ENCODE measurements around the gene RASSF1.

The RASSF1 gene, protein sequence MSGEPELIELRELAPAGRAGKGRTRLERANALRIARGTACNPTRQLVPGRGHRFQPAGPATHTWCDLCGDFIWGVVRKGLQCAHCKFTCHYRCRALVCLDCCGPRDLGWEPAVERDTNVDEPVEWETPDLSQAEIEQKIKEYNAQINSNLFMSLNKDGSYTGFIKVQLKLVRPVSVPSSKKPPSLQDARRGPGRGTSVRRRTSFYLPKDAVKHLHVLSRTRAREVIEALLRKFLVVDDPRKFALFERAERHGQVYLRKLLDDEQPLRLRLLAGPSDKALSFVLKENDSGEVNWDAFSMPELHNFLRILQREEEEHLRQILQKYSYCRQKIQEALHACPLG

DNA sequence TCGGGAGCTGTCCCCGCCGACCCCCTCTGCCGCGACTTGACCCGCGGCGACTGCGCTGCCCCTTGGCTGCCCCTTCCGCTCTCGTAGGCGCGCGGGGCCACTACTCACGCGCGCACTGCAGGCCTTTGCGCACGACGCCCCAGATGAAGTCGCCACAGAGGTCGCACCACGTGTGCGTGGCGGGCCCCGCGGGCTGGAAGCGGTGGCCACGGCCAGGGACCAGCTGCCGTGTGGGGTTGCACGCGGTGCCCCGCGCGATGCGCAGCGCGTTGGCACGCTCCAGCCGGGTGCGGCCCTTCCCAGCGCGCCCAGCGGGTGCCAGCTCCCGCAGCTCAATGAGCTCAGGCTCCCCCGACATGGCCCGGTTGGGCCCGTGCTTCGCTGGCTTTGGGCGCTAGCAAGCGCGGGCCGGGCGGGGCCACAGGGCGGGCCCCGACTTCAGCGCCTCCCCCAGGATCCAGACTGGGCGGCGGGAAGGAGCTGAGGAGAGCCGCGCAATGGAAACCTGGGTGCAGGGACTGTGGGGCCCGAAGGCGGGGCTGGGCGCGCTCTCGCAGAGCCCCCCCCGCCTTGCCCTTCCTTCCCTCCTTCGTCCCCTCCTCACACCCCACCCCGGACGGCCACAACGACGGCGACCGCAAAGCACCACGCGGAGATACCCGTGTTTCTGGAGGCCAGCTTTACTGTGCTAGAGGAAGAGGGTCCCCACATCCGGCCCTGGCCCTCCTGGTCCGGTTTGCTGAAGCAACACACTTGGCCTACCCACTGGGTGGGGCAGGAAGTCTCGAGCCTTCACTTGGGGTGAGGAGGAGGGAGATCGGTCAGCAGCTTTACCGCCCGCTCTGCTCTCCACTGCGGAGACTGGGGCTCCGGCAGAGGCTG, at the start of gene RASSF1:
TSS of gene RASSF1 (minus strand) at position 389 of the 882 bp plus-strand sequence. CDS start at position 358, 31 bp downstream.
- peak; percentile 82 for DNase-seq

DNA sequence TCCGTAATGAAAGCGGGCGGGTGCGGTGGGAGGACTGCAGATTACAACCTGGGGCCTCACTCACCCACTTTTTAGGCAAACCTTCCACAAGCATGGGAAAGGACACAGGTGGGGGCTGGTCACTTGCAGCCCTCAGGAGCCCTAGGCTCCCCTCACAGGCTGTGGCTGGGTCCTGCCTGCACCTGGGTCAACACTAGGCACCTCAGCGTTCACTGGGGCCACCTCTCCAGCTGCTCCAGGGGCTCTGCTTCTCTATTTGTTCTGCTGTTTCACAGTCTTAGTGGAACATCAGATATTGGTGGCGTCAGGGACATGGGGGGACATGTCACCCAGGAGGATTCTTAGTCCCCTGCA, 48.8 kb upstream of the RASSF1 start:
- DNase-seq, result no peak

DNA sequence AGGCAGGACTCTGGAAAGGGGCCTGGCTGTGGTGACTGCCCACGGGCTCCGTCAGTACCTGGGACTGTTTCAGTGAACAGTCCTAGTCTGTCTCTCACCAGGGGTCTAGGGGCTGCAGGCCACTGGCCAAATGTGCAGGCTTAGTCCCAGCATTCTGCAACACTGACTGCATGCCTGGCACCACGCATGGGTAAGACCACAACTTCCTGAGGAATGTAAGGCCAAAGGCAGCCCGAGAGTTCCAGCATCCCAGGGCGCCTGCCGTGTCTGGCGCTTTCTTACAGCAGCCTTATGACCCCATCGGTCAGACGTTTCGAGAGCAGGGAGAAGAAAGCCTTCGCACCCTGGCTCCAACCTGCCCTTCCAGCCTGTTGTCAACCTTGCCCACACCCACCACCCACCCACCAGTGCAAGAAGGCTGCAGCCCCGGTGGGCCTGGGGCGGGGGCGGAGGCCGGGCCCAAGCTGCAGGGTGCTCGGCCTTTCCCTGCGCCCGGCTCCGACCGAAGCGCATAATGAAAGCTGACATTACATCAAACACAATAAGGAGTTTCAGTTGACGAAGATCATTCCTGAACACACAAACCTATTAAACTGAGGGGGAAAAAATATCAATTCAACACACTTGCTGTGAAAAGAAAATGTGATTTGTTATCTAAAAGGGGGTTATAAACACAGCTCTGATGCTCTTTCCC, 48.2 kb upstream of the RASSF1 start:
- no peak for DNase-seq

DNA sequence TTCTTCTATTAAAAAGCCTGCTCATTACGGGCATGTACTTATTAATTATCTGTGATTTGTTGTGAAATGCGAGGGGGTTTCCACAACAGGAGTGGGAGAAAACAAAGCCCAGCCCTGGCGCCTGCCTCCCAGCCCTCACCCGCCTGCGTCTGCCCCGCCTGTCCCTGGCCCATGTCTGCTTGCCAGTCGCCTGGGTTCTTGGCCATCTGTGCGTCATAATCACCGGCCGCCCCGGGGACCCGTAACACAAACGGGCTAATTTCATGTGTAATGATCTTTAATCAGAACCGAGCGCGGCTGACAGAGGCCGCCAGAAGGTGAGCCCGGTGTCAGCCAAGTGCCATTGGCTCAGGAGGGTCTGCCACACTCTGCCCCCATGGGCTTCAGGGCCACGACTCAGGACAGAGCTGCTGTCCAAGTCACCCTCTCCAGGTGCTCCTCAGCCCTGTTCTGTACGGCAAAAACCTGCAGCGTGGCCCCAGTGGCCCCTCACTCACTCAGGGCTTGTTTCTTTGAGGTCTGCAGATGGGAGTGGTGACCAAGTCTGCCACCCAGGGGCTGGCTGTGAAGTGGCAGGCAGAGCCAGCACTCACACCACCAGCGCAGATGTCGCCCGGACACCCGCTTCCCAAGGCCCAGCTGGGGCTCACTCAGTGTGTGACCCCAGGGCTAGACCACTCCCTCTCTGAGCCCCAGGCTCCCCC, 47.5 kb upstream of the RASSF1 start:
- no peak for DNase-seq

GRCh38 chr3:50385754-50386153, 45.1 kb upstream of the RASSF1 start:
- DNase-seq, result no peak

DNA sequence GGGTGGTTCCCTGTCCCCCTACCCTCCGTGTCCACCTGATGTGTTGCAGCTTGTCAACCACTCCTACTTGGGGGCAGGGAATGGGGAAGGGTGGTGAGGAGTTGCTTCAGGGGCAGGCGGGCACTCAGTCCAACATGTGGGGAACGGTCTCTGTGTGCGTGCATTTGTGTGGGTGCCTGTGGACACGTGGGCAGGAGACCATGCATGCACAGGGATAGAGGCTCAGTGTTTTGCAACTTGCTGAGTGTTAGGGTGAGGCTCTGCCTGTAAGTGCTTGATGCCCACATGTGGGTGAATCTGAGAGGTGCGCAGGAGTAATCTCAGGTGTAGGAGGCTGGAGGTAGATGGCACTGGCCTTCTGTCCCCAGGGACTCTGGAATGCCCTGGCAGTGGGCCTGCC, 43.1 kb upstream of the RASSF1 start:
- no peak for DNase-seq

- DNase-seq, result no peak
Measured at GRCh38 chr3:50382722-50383121, 42.1 kb upstream of the RASSF1 start.

DNA sequence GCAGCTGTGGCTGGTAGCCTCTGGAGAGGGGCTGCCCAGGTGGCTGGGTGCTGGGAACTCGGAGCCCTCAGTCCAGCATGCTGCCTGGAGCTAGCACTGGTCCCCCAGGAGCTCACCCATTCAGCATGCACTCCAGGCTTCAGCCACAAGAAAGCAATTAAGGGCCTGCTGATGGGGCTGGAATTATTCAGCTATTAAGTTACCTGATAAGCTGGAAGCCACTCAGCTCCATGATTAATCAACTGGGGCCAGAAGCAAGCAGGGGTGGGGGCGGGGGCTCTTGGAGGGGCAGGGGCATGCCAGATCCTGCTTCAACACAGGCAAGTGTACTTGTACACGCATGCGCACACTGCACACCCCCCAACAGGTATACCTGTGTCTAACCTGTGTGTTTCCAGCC, 40.7 kb upstream of the RASSF1 start:
- DNase-seq, result no peak

DNA sequence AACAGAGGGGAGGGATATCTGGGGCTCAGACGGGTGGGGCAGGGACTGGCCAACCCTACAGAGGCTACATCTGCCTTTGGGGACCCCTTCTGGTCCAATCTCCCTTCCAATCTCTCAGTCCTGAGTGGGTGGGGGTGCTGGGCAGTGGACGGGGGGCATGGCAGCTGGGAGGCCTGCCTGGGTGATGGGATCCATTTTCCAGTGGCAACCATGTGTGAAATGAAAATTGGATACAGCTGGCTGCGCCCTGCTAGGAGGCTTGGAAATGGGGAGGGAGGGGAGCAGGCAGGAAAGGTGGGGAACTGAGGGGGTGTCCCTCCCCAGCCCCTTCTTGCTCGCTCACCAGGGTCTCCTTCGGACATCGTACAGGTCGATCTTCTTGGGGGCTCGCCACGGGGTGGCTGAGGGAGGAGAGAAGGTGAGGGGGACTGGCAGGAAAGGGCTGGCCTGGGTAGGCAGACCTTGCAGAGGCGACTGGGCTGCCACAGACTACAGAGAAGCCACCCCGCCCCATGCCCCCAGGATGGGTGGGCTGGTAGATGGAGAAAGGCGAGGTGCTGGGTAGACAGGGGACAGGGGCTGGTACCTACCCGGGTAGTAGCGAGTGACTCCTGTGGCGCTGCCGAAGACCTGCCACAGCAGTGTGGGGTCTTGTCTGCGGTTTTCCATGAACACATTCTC, 39.9 kb upstream of the RASSF1 start:
- DNase-seq, result no peak

- no peak for DNase-seq
Measured at GRCh38 chr3:50378757-50379156, 38.1 kb upstream of the RASSF1 start.

- DNase-seq, result no peak
Measured at GRCh38 chr3:50378024-50378423, 37.4 kb upstream of the RASSF1 start.

- no peak for DNase-seq
Measured at GRCh38 chr3:50375258-50375931, 34.8 kb upstream of the RASSF1 start.

GRCh38 chr3:50374363-50375257, 34.0 kb upstream of the RASSF1 start:
- no peak for DNase-seq

DNA sequence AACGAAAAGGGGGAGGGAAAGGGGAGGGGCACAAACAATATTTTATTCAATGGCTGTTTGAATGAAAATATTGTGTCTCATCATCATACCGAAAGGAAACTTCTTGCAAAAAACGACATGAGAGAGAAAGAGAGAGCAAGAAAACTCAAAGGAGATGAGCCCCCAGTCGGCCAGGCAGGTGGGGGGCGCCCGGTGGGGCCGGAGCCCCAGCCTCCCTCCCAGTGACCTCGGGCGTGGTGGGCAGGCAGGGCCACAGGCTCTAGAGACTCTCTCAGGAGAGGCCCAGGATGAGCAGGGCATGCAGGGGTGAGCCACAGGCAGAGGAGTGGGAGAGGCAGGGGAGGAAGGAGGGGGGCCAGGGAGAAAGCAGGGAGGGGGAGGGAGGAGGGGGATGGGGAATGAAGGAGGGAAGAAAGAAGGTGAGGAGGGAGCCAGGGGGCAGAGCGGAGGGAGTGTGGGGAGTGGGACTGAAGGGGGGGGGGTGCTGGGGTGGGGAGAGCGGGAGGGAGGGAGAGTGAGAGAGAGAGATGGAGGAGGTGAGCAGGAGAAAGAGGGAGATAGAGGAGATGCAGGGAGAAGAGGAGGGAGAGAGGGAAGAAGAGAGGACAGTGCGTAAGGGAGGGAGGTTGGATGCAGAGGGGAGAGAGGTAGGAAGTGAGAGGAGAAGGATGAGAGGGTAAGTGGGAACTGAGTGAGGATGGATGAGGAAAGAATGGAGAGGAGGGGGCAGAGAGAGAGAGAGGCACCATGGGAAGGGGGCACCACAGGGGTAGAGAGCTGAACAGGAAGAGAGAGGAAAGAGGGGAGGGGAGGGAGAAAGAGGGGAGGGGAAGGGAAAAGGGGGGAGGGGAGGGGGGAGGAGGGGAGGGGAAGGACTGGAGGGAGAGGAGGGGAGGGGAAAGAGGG, 32.8 kb upstream of the RASSF1 start:
- no peak for DNase-seq

DNA sequence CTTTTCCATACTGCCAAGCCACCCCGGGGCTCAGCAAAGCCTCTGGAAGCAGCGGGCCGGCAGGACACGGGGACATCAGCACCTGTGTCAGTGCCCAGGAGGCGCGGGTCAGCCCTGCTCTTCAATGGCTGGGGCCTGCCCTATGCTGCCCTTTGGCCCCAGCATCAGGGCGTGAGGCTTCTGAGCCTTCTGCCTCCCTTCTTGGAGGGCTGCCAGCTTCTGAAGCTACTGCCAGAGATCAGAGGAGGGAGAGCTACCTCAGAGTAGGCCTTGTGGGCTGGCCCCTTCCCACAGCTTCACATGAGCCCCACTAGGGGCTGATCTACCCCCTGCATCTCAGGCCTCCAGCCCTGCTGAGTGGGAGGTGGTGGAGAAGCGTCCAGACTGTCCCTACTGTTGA, 31.7 kb upstream of the RASSF1 start:
- no peak for DNase-seq

DNA sequence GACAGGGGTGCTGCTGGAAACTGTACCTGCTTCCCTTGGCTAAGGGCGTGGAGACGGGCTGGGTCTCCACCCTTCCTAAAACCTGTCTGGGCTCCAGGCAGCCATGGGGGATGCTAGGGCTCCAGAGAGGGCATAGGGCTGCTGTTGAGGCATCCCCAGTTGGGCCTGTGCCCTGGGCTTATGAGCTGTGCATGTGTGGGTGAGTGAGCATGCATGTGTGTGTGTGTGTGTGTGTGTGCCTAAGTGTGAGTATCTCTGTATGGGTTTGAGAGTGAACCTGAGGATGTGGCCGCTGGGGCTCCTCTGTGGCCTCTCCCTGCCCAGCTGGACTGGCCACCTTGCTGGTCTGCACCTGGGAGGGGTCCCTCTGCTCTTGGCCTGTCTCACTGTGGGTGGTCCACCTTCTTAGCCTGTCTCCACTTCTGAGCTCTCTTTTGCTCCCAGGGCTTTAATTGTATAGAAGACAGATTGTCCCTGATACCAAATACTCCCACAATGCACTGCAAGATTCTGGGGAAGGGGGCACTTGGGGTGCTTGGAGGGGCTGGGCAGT, 30.6 kb upstream of the RASSF1 start:
- no peak for DNase-seq

GRCh38 chr3:50370594-50370993, 30.0 kb upstream of the RASSF1 start:
- DNase-seq, result no peak

DNA sequence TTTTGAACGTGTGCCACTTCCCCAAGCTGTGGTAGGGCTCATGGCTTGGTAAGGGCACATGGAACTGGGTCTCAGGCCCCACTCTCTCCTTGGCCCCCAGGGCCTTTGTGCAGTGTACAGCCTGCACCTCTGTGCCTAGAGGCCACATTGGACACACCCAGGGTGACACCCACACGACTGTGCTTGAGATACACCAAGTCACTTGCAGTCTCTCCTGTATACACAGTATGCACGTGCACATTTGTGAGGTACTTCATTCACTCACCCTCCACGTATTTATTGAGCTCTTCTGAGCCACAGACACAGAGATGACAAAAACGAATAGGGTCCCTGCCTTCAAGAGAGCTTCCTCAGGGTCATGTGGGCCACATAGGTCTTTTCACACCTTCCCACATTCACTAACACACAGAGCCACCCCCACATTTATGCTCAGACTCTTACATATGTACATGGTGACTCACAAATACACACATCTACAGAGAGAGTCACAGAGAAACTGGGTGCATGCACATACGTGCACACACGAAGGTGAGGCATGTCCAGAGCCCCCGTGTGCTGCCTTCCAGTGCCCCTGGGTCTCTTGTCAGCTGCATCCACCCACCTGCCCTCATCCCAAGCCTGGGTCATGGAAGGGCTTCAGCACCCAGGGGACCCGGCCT, 28.5 kb upstream of the RASSF1 start:
- DNase-seq, result no peak

DNA sequence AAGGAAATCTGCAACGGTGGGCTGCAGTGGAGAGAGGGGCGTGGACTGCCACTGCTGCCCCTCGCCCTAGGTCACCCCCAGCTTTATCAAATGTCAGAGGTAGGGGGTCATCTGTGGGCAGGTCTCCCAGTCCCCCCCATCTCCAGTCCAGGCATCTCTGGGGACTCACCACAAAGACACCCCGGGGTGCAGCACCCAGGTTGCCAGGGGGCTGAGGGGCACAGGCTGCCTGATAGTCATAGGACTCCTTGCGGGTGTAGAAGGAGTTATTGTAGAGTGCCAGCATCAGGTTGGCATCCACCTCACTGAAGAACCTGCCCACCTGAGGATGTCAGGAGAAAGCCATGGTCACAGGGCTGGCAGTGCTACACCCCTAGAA, 25.2 kb upstream of the RASSF1 start:
- no peak for DNase-seq

Measured in stimulated activated CD8-positive, alpha-beta memory T cell treated with anti-CD3 and anti-CD28 coated beads, Interleukin-4, amount 100 ng/mL, for 48 hours (primary cell).